ENCODE measurements around the gene GPC5.

GRCh38 chr13:92649140-92649813 lies 1250.9 kb downstream of the GPC5 start:
- no peak for TF ChIP-seq CTCF (IDR thresholded peaks at IDR 0.05; ENCODE audit: low read depth, low read length, missing input control)
- no peak for TF ChIP-seq GABPA (IDR thresholded peaks at IDR 0.05 in 1 of 2, conservative IDR thresholded peaks at IDR 0.05 in 1 of 2)
- no peak for TF ChIP-seq TAF1 (conservative IDR thresholded peaks at IDR 0.05)
- no peak for TF ChIP-seq REST (IDR thresholded peaks at IDR 0.05)
- no peak for TF ChIP-seq MAX (IDR thresholded peaks at IDR 0.05)
- no peak for TF ChIP-seq EGR1 (IDR thresholded peaks at IDR 0.05; ENCODE audit: low read depth in 2 of 2)
- TF ChIP-seq RAD21 (IDR thresholded peaks at IDR 0.05): no peak
- no peak for TF ChIP-seq RXRA (IDR thresholded peaks at IDR 0.05)
- TF ChIP-seq FOXA2 (IDR thresholded peaks at IDR 0.05): no peak
